Measurements from ENCODE around the gene CCL14.
"Not testable (repeated sequence)": the region's sequence is repeated elsewhere in the genome, so short reads cannot be mapped to it uniquely, and the experiment has no call there.

CCL14 gene

DNA sequence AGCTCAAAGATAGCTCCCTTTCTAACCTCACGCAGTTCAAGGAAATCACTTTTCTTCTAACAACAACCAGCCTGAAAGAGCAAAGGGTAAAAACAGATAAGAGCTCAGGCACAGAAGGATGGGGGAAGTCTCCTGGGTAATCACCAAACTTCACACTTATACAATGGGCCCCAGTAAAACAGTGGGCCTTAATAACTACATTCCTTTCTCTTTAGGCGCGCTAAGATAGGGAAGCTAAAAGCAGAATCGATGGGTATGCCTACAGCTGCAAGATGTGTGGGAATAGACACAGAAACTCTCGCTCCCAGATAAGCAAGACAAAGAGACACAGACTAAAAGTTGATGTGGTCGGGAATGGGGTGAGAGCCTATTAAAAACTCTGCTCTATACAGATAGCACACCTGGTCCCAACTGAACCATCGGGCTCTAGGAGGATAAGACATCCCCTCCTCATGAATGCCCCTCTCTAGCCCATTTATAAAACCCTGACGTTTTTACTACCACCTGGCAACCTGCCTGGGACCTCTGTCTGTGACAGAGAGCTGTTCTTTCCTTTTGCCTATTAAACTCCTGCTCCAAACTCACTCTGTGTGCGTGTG lies 43.8 kb downstream of the CCL14 start:
- no peak for DNase-seq (ENCODE audit: low read depth, low spot score)

DNA sequence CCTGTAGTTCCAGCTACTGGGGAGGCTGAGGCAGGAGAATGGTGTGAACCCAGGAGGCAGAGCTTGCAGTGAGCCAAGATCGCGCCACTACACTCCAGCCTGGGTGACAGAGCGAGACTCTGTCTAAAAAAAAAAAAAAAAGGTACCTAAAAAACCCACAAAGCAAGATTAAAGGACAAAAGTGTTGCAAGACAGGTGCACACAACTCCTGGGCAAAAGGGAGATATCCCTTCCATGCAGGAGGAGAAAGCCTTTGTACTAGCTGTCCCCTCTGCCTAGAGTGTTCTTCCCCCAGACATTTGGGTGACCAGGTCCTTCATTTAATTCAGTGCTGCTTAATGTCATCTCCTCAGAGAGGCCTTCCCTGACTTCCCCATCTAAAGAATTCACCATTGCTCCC lies 48.0 kb downstream of the CCL14 start:
- DNase-seq (ENCODE audit: low read depth, low spot score): not testable (repeated sequence)

DNA sequence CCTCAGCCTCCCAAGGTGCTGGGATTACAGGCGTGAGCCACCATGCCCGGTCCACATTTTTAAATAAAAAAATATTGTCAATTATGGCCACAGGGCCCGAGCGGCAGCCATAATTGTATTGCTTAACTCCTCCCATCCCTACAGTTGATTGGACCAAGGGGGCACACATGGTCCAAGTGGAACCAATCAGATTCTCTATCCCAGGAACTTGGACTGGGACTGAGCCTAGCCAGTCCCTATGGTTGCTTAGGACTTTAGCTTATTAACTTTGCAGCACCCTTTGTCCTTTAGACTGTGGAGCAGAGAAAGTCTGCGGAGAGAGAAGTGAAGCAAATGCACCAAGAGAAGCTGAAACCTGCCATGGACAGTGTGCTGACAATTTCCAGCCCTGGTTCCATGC lies 50.5 kb downstream of the CCL14 start:
- no peak for DNase-seq (ENCODE audit: low read depth, low spot score)

DNA sequence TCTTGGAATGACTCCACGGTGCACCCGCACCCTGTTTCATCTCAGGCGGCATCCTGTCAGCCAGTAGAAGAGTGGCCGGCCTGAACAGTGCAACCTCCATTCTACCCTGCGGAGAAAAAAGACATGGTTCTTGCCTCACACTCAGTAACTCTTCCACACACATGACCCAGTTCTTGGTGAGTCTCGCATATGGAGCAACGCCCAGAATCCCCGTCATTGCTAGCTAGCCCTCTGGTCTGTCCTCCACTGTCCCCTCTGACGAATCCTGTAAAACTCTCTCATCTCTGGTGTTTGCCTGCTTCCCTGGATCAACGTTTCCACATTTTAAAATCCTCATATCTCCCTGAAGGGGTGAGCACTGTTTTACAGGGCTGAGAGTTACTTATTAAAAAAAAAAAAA lies 51.8 kb downstream of the CCL14 start:
- no peak for DNase-seq (ENCODE audit: low read depth, low spot score)

All from activated naive CD8-positive, alpha-beta T cell treated with anti-CD3 and anti-CD28 coated beads, Interleukin-2, amount 50 U/mL, for 16 hours (primary cell).